Erythroblast (primary cell): Measurements from ENCODE around the gene LY6G6C.

Experiments
- GATA1 ChIP-seq: IDR thresholded peaks from 2 replicates; pipeline ENCODE4 v1.6.1; 2011; ENCODE audit warnings: low read depth, mild to moderate bottlenecking, control low read depth, low read length, moderate library complexity
- POLR2A ChIP-seq: IDR thresholded peaks from 2 replicates; pipeline ENCODE4 v1.6.1; 2011; ENCODE audit warnings: mild to moderate bottlenecking, low read length

DNA sequence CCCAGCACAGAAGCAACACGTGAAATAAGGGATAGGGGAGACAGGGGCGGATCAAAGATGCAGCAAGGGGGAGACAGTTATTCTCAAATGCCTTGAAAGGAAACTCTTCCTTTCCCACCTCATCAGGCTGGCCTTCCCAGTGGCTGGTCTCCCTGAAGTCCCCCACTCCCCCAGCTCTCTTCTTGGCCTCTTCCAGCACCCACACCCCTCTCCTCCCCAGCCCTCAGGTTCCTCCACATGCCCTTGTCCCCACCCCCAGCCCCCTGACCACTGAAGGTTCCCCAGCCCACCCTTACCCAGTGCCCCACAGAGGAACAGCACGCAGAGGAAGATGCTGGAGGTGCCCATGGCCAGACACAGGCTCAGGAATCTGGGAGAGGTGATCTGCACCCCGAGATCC lies 8.1 kb downstream of the LY6G6C start:
- TF ChIP-seq POLR2A (no peak), GATA1 (no peak)
